ENCODE data around the gene NLRP3. TPM values are rescaled to one million over a fixed set of nuclear protein-coding genes. Genes with fewer than 3 reads are reported as not detected.

Gene NLRP3
- total and polyA plus RNA-seq, 2 of the 13 experiments (the other 11 are each of a cell fraction or from before 2014, with no cell fraction given) = not detected

DNA sequence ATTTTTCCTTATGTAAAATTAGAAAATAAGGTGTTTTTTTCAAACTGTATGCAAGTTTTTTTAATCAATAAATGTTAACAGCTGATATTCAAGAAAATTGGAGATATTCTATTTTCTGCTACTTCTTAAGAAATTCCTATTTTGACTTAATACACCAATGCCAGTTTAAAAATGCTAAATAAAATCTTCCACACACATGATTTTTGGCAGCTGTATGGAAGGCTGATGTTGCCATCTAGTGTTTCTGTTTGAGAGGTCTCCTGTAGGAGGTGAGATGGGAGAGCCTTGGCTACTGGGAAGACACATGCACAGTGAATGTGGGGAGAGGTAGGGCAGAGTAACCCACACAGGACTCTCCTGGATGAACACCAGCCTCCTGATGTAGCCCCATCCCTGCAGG is 71.1 kb downstream of the NLRP3 start:
- DNase-seq (ENCODE audit: low spot score) (peak; percentile 20), FAIRE-seq (no peak), ATAC-seq (peak; percentile 85)
- Histone ChIP-seq H3K4me1 (ENCODE audit: insufficient read depth, low read length) (no peaks in the 10 kb centered on the region), H4K20me1 (ENCODE audit: insufficient read depth, low read length) (no peaks in the 10 kb centered on the region), H2AFZ (ENCODE audit: low read length) (no peak overlapping the region), H3K4me2 (ENCODE audit: low read depth, low read length) (no peak overlapping the region), H3K36me3 (replicated peaks in 1 of 2; ENCODE audit: control insufficient read depth in 1 of 2, insufficient read depth in 2 of 2, low read length in 2 of 2) (no peaks in the 10 kb centered on the region), H3K79me2 (ENCODE audit: insufficient read depth, low read length) (no peaks in the 10 kb centered on the region), H3K9me3 (ENCODE audit: low read length) (no peaks in the 10 kb centered on the region), H3K4me3 (replicated peaks in 1 of 3; ENCODE audit: insufficient read depth in 1 of 3, low read depth in 2 of 3, low read length in 3 of 3) (no peak overlapping the region), H3K9ac (ENCODE audit: insufficient read depth, low read depth, low read length) (no peak overlapping the region), H3K27ac (ENCODE audit: extremely low read length, insufficient read depth, low read length) (no peak overlapping the region), H3K27me3 (ENCODE audit: control insufficient read depth in 1 of 2, insufficient read depth in 2 of 2, low read length in 2 of 2) (no peaks in the 10 kb centered on the region; a peak in 2 of 5 replicates)
- in situ Hi-C loops (cut with HindIII; ENCODE audit: extremely low pct_ligation_motif_present, low pct_unique_long_range_greater_than_20kb) (no loop called here), intact Hi-C loops (cut with micrococcal nuclease; ENCODE audit: unreplicated experiment) (loop anchor here (1.0 kb wide), 2 partner anchors 97 to 115 kb away; no protein-coding TSS in a partner anchor)
- POLR2A ChIA-PET = no interaction called here
- no TSS peak for BruUV-seq (replicated peaks)
- CTCF ChIA-PET (ENCODE audit: low intra/inter-chr PET ratio, low total read pairs) = interaction anchor here (1.5 kb wide), 1 partner anchor 97 kb away, joined by 10 read pairs; no protein-coding TSS in a partner anchor
- TF ChIP-seq ZNF7 (CRISPR knock-in tag; IDR thresholded peaks at IDR 0.05) = no peak
- TF ChIP-seq, protein P1, sequence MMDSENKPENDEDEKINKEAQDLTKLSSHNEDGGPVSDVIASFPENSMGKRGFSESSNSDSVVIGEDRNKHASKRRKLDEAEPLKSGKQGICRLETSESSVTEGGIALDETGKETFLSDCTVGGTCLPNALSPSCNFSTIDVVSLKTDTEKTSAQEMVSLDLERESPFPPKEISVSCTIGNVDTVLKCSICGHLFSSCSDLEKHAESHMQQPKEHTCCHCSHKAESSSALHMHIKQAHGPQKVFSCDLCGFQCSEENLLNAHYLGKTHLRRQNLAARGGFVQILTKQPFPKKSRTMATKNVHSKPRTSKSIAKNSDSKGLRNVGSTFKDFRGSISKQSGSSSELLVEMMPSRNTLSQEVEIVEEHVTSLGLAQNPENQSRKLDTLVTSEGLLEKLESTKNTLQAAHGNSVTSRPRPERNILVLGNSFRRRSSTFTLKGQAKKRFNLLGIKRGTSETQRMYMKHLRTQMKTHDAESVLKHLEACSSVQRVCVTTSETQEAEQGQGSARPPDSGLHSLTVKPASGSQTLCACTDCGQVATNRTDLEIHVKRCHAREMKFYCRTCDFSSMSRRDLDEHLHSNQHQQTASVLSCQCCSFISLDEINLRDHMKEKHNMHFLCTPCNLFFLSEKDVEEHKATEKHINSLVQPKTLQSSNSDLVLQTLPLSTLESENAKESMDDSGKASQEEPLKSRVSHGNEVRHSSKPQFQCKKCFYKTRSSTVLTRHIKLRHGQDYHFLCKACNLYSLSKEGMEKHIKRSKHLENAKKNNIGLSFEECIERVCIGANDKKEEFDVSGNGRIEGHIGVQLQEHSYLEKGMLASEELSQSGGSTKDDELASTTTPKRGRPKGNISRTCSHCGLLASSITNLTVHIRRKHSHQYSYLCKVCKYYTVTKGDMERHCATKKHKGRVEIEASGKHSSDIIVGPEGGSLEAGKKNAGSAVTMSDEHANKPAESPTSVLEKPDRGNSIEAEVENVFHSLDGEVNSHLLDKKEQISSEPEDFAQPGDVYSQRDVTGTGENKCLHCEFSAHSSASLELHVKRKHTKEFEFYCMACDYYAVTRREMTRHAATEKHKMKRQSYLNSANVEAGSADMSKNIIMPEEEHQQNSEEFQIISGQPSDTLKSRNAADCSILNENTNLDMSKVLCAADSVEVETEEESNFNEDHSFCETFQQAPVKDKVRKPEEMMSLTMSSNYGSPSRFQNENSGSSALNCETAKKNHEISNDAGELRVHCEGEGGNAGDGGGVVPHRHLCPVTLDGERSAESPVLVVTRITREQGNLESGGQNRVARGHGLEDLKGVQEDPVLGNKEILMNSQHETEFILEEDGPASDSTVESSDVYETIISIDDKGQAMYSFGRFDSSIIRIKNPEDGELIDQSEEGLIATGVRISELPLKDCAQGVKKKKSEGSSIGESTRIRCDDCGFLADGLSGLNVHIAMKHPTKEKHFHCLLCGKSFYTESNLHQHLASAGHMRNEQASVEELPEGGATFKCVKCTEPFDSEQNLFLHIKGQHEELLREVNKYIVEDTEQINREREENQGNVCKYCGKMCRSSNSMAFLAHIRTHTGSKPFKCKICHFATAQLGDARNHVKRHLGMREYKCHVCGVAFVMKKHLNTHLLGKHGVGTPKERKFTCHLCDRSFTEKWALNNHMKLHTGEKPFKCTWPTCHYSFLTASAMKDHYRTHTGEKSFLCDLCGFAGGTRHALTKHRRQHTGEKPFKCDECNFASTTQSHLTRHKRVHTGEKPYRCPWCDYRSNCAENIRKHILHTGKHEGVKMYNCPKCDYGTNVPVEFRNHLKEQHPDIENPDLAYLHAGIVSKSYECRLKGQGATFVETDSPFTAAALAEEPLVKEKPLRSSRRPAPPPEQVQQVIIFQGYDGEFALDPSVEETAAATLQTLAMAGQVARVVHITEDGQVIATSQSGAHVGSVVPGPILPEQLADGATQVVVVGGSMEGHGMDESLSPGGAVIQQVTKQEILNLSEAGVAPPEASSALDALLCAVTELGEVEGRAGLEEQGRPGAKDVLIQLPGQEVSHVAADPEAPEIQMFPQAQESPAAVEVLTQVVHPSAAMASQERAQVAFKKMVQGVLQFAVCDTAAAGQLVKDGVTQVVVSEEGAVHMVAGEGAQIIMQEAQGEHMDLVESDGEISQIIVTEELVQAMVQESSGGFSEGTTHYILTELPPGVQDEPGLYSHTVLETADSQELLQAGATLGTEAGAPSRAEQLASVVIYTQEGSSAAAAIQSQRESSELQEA (CRISPR knock-in tag; IDR thresholded peaks at IDR 0.05; ENCODE audit: not compliant biosample characterization) = no peak
- peak; percentile 69 for TF ChIP-seq STAG1 (CRISPR knock-in tag; IDR thresholded peaks at IDR 0.05)
- TF ChIP-seq SMC3 (IDR thresholded peaks at IDR 0.05; ENCODE audit: low read length) = peak; percentile 44; the same call in 1 of the 2 replicates
- TF ChIP-seq, protein P2, sequence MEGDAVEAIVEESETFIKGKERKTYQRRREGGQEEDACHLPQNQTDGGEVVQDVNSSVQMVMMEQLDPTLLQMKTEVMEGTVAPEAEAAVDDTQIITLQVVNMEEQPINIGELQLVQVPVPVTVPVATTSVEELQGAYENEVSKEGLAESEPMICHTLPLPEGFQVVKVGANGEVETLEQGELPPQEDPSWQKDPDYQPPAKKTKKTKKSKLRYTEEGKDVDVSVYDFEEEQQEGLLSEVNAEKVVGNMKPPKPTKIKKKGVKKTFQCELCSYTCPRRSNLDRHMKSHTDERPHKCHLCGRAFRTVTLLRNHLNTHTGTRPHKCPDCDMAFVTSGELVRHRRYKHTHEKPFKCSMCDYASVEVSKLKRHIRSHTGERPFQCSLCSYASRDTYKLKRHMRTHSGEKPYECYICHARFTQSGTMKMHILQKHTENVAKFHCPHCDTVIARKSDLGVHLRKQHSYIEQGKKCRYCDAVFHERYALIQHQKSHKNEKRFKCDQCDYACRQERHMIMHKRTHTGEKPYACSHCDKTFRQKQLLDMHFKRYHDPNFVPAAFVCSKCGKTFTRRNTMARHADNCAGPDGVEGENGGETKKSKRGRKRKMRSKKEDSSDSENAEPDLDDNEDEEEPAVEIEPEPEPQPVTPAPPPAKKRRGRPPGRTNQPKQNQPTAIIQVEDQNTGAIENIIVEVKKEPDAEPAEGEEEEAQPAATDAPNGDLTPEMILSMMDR (CRISPR knock-in tag; IDR thresholded peaks at IDR 0.05) = peak; percentile 62
- TF ChIP-seq, protein P3, sequence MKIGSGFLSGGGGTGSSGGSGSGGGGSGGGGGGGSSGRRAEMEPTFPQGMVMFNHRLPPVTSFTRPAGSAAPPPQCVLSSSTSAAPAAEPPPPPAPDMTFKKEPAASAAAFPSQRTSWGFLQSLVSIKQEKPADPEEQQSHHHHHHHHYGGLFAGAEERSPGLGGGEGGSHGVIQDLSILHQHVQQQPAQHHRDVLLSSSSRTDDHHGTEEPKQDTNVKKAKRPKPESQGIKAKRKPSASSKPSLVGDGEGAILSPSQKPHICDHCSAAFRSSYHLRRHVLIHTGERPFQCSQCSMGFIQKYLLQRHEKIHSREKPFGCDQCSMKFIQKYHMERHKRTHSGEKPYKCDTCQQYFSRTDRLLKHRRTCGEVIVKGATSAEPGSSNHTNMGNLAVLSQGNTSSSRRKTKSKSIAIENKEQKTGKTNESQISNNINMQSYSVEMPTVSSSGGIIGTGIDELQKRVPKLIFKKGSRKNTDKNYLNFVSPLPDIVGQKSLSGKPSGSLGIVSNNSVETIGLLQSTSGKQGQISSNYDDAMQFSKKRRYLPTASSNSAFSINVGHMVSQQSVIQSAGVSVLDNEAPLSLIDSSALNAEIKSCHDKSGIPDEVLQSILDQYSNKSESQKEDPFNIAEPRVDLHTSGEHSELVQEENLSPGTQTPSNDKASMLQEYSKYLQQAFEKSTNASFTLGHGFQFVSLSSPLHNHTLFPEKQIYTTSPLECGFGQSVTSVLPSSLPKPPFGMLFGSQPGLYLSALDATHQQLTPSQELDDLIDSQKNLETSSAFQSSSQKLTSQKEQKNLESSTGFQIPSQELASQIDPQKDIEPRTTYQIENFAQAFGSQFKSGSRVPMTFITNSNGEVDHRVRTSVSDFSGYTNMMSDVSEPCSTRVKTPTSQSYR (CRISPR knock-in tag; IDR thresholded peaks at IDR 0.05; ENCODE audit: borderline replicate concordance) = no peak
- no peak for TF ChIP-seq NFKB2 (CRISPR knock-in tag; IDR thresholded peaks at IDR 0.05; ENCODE audit: borderline replicate concordance)
- no peak for TF ChIP-seq ERF (CRISPR knock-in tag; IDR thresholded peaks at IDR 0.05)
- TF ChIP-seq, protein P4, sequence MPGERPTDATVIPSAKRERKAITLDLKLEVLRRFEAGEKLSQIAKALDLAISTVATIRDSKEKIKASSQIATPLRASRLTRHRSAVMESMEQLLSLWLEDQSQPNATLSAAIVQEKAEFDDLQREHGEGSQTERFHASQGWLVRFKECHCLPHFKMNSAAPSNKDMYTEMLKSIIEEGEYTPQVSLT (CRISPR knock-in tag; IDR thresholded peaks at IDR 0.05; ENCODE audit: borderline replicate concordance, low read depth) = no peak
- TF ChIP-seq JDP2 (CRISPR knock-in tag; IDR thresholded peaks at IDR 0.05; ENCODE audit: borderline replicate concordance) = no peak

All from HepG2 (cell line).